Right lobe of liver (tissue), 4 donors: Measurements from ENCODE around the gene CYSLTR2.

Experiments
- POLR2A ChIP-seq: fragments of 450-650 bp; IDR thresholded peaks from one replicate; pipeline ENCODE4 v1.6.1; 2017; ENCODE audit warnings: antibody characterized with exemption, mild to moderate bottlenecking
- TF ChIP-seq, protein P1 (sequence below), 4 donors: fragments of 200-600 bp in 3 of 4; fragments of 450-650 bp in 1 of 4; IDR thresholded peaks; one replicate each; pipeline versions ENCODE4 v1.5.1 to v1.8.0; 2016 to 2022; ENCODE audit warnings: antibody characterized with exemption in 4 of 4, mild to moderate bottlenecking in 2 of 4
- donor health status: DM: no; HTN: no; CAD: no.
- donor health status: DM: no; HTN: no; CAD: no.
- donor health status: DM: no; HTN: yes; CAD: no.

DNA sequence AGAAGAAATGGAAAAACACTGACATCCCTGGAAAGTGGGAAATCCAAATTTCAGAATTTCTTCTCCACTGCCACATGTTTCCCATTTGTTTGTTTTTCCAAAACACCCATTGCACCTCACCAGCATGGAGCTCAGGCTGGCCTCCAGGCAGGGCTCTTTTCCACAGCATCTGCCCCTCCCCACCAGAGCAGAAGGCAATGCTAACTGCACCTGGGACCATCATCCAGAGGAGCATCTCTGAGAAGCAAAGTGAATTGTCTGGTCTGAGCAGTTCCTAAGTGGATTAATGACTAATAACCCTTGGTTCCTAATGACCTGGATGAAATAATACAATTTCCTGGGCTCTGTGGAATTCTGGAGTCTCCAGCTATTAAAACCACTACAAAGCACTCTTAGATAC lies 8.8 kb upstream of the CYSLTR2 start:
- TF ChIP-seq, protein P1, sequence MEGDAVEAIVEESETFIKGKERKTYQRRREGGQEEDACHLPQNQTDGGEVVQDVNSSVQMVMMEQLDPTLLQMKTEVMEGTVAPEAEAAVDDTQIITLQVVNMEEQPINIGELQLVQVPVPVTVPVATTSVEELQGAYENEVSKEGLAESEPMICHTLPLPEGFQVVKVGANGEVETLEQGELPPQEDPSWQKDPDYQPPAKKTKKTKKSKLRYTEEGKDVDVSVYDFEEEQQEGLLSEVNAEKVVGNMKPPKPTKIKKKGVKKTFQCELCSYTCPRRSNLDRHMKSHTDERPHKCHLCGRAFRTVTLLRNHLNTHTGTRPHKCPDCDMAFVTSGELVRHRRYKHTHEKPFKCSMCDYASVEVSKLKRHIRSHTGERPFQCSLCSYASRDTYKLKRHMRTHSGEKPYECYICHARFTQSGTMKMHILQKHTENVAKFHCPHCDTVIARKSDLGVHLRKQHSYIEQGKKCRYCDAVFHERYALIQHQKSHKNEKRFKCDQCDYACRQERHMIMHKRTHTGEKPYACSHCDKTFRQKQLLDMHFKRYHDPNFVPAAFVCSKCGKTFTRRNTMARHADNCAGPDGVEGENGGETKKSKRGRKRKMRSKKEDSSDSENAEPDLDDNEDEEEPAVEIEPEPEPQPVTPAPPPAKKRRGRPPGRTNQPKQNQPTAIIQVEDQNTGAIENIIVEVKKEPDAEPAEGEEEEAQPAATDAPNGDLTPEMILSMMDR (IDR thresholded peaks at IDR 0.05) = no peak
- no peak for TF ChIP-seq POLR2A
